Progenitor cell of endocrine pancreas (in vitro differentiated cells): ENCODE data around the gene GRWD1. TPM values are rescaled to one million over a fixed set of nuclear protein-coding genes. Genes with fewer than 3 reads are reported as not detected.
A peak's percentile ranks its signal among the peaks of the same experiment; 100 is the strongest.

Experiments
- DNase-seq: peaks from one replicate; pipeline ENCODE4 v3.0.0; 2021; ENCODE audit warnings: low spot score; ENCODE audit not compliant: unreplicated experiment
- H3K27ac Mint-ChIP-seq: 2 replicates; pipeline ENCODE4 v1.8.0; 2021; ENCODE audit warnings: mild to moderate bottlenecking, moderate library complexity, mixed read lengths
- H3K27me3 Mint-ChIP-seq: 2 replicates; pipeline ENCODE4 v1.8.0; 2021; ENCODE audit warnings: mixed read lengths
- H3K36me3 Mint-ChIP-seq: 2 replicates; pipeline ENCODE4 v1.8.0; 2022; ENCODE audit warnings: mixed read lengths; ENCODE audit not compliant: insufficient read depth
- H3K4me1 Mint-ChIP-seq: 2 replicates; pipeline ENCODE4 v1.8.0; 2021; ENCODE audit warnings: low read depth, mixed read lengths
- H3K4me3 Mint-ChIP-seq: 2 replicates; pipeline ENCODE4 v1.8.0; 2021; ENCODE audit warnings: low read depth, mild to moderate bottlenecking, moderate library complexity, mixed read lengths
- H3K9me3 Mint-ChIP-seq: 2 replicates; pipeline ENCODE4 v1.8.0; 2021; ENCODE audit warnings: low read depth, mixed read lengths
- CTCF ChIP-seq: fragments of 200-600 bp; sonication (generic); IDR thresholded peaks from one replicate; pipeline ENCODE4 v1.5.0; 2021; ENCODE audit warnings: antibody characterized with exemption, mild to moderate bottlenecking; ENCODE audit not compliant: unreplicated experiment
- total RNA-seq: library from RNA; stranded (reverse); gene quantifications from 2 replicates; pipeline ENCODE4 v1.2.1, GENCODE V29; 2021

GRWD1 gene
- total RNA-seq, 1 donor from 2014 or later, result 35.9 TPM

GRCh38 chr19:48428670-48429069, 17.1 kb upstream of the GRWD1 start:
- Mint-ChIP-seq H3K4me1 (peaks cover 3% of the 10 kb centered on the region), H3K36me3 (no peaks in the 10 kb centered on the region), H3K9me3 (peaks cover 3% of the 10 kb centered on the region), H3K27me3 (no peaks in the 10 kb centered on the region), H3K27ac (no peak overlapping the region), H3K4me3 (no peak overlapping the region)
- TF ChIP-seq CTCF, result no peak
- no peak for DNase-seq

- H3K9me3 Mint-ChIP-seq, result peaks cover 3% of the 10 kb centered on the region
- no peaks in the 10 kb centered on the region for H3K27me3 Mint-ChIP-seq
- no peaks in the 10 kb centered on the region for H3K36me3 Mint-ChIP-seq
- no peak overlapping the region for H3K27ac Mint-ChIP-seq
- DNase-seq, result no peak
- TF ChIP-seq CTCF, result no peak
- no peaks in the 10 kb centered on the region for H3K4me1 Mint-ChIP-seq
- H3K4me3 Mint-ChIP-seq, result no peak overlapping the region
Observed at GRCh38 chr19:48433337-48433736, 12.4 kb upstream of the GRWD1 start.

- H3K9me3 Mint-ChIP-seq, result no peaks in the 10 kb centered on the region
- H3K27me3 Mint-ChIP-seq, result no peaks in the 10 kb centered on the region
- no peak for DNase-seq
- H3K27ac Mint-ChIP-seq, result no peak overlapping the region
- no peak for TF ChIP-seq CTCF
- no peaks in the 10 kb centered on the region for H3K4me1 Mint-ChIP-seq
- H3K36me3 Mint-ChIP-seq, result no peaks in the 10 kb centered on the region
- H3K4me3 Mint-ChIP-seq, result no peak overlapping the region
Observed at GRCh38 chr19:48436586-48436985, 9.2 kb upstream of the GRWD1 start.

GRCh38 chr19:48441360-48442050, 4.3 kb upstream of the GRWD1 start:
- Mint-ChIP-seq H3K9me3 (no peaks in the 10 kb centered on the region), H3K27ac (no peak overlapping the region), H3K36me3 (peaks cover 2% of the 10 kb centered on the region), H3K27me3 (no peaks in the 10 kb centered on the region), H3K4me3 (no peak overlapping the region), H3K4me1 (peaks cover 12% of the 10 kb centered on the region)
- DNase-seq, result no peak
- TF ChIP-seq CTCF, result no peak

- Mint-ChIP-seq H3K27ac (no peak overlapping the region), H3K4me3 (peak overlapping the region; percentile 47), H3K9me3 (no peaks in the 10 kb centered on the region), H3K27me3 (no peaks in the 10 kb centered on the region), H3K36me3 (peaks cover 2% of the 10 kb centered on the region), H3K4me1 (peaks cover 13% of the 10 kb centered on the region)
- TF ChIP-seq CTCF, result no peak
- DNase-seq, result no peak
Observed at GRCh38 chr19:48442116-48443035, 3.4 kb upstream of the GRWD1 start.
